Neural cell (in vitro differentiated cells): ENCODE data around the gene COG7. TPM values are rescaled to one million over a fixed set of nuclear protein-coding genes. Genes with fewer than 3 reads are reported as not detected.
"Not testable (repeated sequence)": the region's sequence is repeated elsewhere in the genome, so short reads cannot be mapped to it uniquely, and the experiment has no call there.

ENCODE experiments used
- H2AFZ ChIP-seq: fragments of 200-600, 300-800 bp; sonication (generic), shearing (Covaris generic); 2 replicates; pipeline ENCODE4 v1.6.0; 2014; ENCODE audit warnings: low read depth, mild to moderate bottlenecking, antibody characterized with exemption, low read length, moderate library complexity
- H3F3A ChIP-seq: fragments of 200-600 bp; shearing (Covaris generic); 2 replicates; pipeline ENCODE4 v1.6.1; 2016; ENCODE audit warnings: mild to moderate bottlenecking, moderate library complexity, mixed read lengths, antibody characterized with exemption, low read length; ENCODE audit not compliant: insufficient read depth, poor library complexity, severe bottlenecking
- H3K27ac ChIP-seq: fragments of 200-600, 300-800 bp; sonication (generic), shearing (Covaris generic); 2 replicates; pipeline ENCODE4 v1.5.1; 2014; ENCODE audit warnings: mild to moderate bottlenecking, low read length, moderate library complexity
- H3K27me3 ChIP-seq: fragments of 300-800, 200-600 bp; sonication (generic), shearing (Covaris generic); 2 replicates; pipeline ENCODE4 v1.6.0; 2014; ENCODE audit warnings: mild to moderate bottlenecking, low read depth, low read length, moderate library complexity; ENCODE audit not compliant: insufficient read depth
- H3K36me3 ChIP-seq: fragments of 300-800, 200-600 bp; sonication (generic), shearing (Covaris generic); 2 replicates; pipeline ENCODE4 v1.5.1; 2014; ENCODE audit warnings: mild to moderate bottlenecking, antibody characterized with exemption, low read length, moderate library complexity; ENCODE audit not compliant: insufficient read depth
- H3K4me2 ChIP-seq: fragments of 300-800, 200-600 bp; sonication (generic), shearing (Covaris generic); 2 replicates; pipeline ENCODE4 v1.6.0; 2014; ENCODE audit warnings: mild to moderate bottlenecking, low read length
- H3K4me3 ChIP-seq: fragments of 300-800, 200-600 bp; sonication (generic), shearing (Covaris generic); 2 replicates; pipeline ENCODE4 v1.5.1; 2014; ENCODE audit warnings: mild to moderate bottlenecking, low read length, moderate library complexity
- H3K79me2 ChIP-seq: fragments of 200-600 bp; shearing (Covaris generic); replicated peaks from 2 replicates; pipeline ENCODE4 v1.6.0; 2014; ENCODE audit warnings: mild to moderate bottlenecking, low read length, moderate library complexity; ENCODE audit not compliant: insufficient read depth
- H3K9ac ChIP-seq: fragments of 300-800, 200-600 bp; sonication (generic), shearing (Covaris generic); 2 replicates; pipeline ENCODE4 v1.6.1; 2016; ENCODE audit warnings: mild to moderate bottlenecking, low read length, mixed read lengths
- H3K9me2 ChIP-seq: fragments of 200-600 bp; shearing (Covaris generic); 2 replicates; pipeline ENCODE4 v1.6.1; 2016; ENCODE audit warnings: mild to moderate bottlenecking, low read length, mixed read lengths; ENCODE audit not compliant: insufficient read depth
- H3K9me3 ChIP-seq: fragments of 200-600, 300-800 bp; sonication (generic), shearing (Covaris generic); 2 replicates; pipeline ENCODE4 v1.6.1; 2016; ENCODE audit warnings: mild to moderate bottlenecking, mixed run types, low read length, moderate library complexity, mixed read lengths
- H4K20me1 ChIP-seq: fragments of 200-600 bp; shearing (Covaris generic); 2 replicates; pipeline ENCODE4 v1.6.1; 2016; ENCODE audit warnings: mild to moderate bottlenecking, mixed run types; ENCODE audit not compliant: insufficient read depth
- EP300 ChIP-seq: fragments of 450-650 bp; conservative IDR thresholded peaks from 2 replicates; pipeline ENCODE4 v1.6.1; 2014; ENCODE audit warnings: antibody characterized with exemption, mild to moderate bottlenecking, moderate library complexity; ENCODE audit not compliant: poor library complexity, severe bottlenecking
- EZH2 ChIP-seq: fragments of 200-600, 300-800 bp; shearing (Covaris generic), sonication (generic); IDR thresholded peaks from 2 replicates; pipeline ENCODE4 v1.6.1; 2014; ENCODE audit warnings: antibody characterized with exemption, low read length, borderline replicate concordance, mild to moderate bottlenecking; ENCODE audit not compliant: insufficient read depth, poor library complexity, severe bottlenecking
- MXI1 ChIP-seq: fragments of 450-650 bp; conservative IDR thresholded peaks from 2 replicates; pipeline ENCODE4 v1.6.1; 2014; ENCODE audit warnings: antibody characterized with exemption, mild to moderate bottlenecking; ENCODE audit not compliant: poor library complexity, severe bottlenecking
- POLR2AphosphoS5 ChIP-seq: IDR thresholded peaks from 2 replicates; pipeline ENCODE4 v1.6.1; 2012
- RAD21 ChIP-seq: fragments of 450-650 bp; conservative IDR thresholded peaks from 2 replicates; pipeline ENCODE4 v1.6.1; 2014; ENCODE audit warnings: antibody characterized with exemption, mild to moderate bottlenecking, moderate library complexity
- SMC3 ChIP-seq: fragments of 450-650 bp; conservative IDR thresholded peaks from 2 replicates; pipeline ENCODE4 v1.6.1; 2014; ENCODE audit warnings: antibody characterized with exemption, mild to moderate bottlenecking, moderate library complexity; ENCODE audit not compliant: poor library complexity
- TAF1 ChIP-seq: IDR thresholded peaks from 2 replicates; pipeline ENCODE4 v1.6.1; 2012; ENCODE audit warnings: low read depth
- polyA plus RNA-seq: library from polyadenylated mRNA; depleted of rRNA; stranded (reverse); fragments of >200 nt; gene quantifications from 2 replicates; pipeline ENCODE4 v1.2.3, GENCODE V29; 2014
- TF ChIP-seq, protein P1 (sequence below): IDR thresholded peaks from 2 replicates; pipeline ENCODE4 v1.6.1; 2012; ENCODE audit warnings: borderline replicate concordance
- TF ChIP-seq, protein P2 (sequence below): fragments of 450-650 bp; IDR thresholded peaks from 2 replicates; pipeline ENCODE4 v1.5.1; 2014; ENCODE audit warnings: antibody characterized with exemption, mild to moderate bottlenecking, moderate library complexity; ENCODE audit not compliant: poor library complexity, severe bottlenecking

COG7 gene
- polyA plus RNA-seq, 1 donor from 2014 or later, result 16.2 TPM

DNA sequence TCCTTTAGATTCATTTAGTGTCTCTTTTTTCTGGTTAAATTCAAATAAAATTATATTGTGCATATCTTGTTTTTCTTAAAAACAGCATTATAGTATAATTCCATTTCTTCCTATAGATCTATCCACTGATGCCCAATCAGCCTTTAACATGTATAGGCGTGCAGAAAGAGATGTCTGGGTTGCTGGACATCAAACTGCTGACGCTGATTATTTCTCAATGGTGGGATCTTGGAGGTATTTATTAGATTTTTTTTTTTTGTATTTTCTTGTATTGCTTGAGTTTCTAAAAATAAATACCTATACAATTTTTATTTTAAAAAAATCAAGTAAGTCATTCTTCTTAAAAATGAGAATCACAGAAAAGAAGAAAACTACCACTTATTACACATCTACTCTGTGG is 50.9 kb downstream of the COG7 start:
- no peak overlapping the region for H3K4me3 ChIP-seq
- TF ChIP-seq, protein P1, sequence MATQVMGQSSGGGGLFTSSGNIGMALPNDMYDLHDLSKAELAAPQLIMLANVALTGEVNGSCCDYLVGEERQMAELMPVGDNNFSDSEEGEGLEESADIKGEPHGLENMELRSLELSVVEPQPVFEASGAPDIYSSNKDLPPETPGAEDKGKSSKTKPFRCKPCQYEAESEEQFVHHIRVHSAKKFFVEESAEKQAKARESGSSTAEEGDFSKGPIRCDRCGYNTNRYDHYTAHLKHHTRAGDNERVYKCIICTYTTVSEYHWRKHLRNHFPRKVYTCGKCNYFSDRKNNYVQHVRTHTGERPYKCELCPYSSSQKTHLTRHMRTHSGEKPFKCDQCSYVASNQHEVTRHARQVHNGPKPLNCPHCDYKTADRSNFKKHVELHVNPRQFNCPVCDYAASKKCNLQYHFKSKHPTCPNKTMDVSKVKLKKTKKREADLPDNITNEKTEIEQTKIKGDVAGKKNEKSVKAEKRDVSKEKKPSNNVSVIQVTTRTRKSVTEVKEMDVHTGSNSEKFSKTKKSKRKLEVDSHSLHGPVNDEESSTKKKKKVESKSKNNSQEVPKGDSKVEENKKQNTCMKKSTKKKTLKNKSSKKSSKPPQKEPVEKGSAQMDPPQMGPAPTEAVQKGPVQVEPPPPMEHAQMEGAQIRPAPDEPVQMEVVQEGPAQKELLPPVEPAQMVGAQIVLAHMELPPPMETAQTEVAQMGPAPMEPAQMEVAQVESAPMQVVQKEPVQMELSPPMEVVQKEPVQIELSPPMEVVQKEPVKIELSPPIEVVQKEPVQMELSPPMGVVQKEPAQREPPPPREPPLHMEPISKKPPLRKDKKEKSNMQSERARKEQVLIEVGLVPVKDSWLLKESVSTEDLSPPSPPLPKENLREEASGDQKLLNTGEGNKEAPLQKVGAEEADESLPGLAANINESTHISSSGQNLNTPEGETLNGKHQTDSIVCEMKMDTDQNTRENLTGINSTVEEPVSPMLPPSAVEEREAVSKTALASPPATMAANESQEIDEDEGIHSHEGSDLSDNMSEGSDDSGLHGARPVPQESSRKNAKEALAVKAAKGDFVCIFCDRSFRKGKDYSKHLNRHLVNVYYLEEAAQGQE, result no peak
- no peak for TF ChIP-seq MXI1
- no peak for TF ChIP-seq SMC3
- TF ChIP-seq POLR2AphosphoS5, result no peak
- no peak for TF ChIP-seq TAF1
- no peak for TF ChIP-seq RAD21
- no peak for TF ChIP-seq EZH2
- TF ChIP-seq, protein P2, sequence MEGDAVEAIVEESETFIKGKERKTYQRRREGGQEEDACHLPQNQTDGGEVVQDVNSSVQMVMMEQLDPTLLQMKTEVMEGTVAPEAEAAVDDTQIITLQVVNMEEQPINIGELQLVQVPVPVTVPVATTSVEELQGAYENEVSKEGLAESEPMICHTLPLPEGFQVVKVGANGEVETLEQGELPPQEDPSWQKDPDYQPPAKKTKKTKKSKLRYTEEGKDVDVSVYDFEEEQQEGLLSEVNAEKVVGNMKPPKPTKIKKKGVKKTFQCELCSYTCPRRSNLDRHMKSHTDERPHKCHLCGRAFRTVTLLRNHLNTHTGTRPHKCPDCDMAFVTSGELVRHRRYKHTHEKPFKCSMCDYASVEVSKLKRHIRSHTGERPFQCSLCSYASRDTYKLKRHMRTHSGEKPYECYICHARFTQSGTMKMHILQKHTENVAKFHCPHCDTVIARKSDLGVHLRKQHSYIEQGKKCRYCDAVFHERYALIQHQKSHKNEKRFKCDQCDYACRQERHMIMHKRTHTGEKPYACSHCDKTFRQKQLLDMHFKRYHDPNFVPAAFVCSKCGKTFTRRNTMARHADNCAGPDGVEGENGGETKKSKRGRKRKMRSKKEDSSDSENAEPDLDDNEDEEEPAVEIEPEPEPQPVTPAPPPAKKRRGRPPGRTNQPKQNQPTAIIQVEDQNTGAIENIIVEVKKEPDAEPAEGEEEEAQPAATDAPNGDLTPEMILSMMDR, result no peak
- no peak overlapping the region for H3K4me2 ChIP-seq
- H3K9me2 ChIP-seq, result no peaks in the 10 kb centered on the region
- no peak overlapping the region for H3K9ac ChIP-seq
- H3K27me3 ChIP-seq, result no peaks in the 10 kb centered on the region
- H3K79me2 ChIP-seq, result no peaks in the 10 kb centered on the region
- H4K20me1 ChIP-seq, result no peaks in the 10 kb centered on the region
- no peak overlapping the region for H3K27ac ChIP-seq
- no peaks in the 10 kb centered on the region for H3K9me3 ChIP-seq
- H3F3A ChIP-seq, result no peaks in the 10 kb centered on the region
- H2AFZ ChIP-seq, result no peak overlapping the region
- no peaks in the 10 kb centered on the region for H3K36me3 ChIP-seq

DNA sequence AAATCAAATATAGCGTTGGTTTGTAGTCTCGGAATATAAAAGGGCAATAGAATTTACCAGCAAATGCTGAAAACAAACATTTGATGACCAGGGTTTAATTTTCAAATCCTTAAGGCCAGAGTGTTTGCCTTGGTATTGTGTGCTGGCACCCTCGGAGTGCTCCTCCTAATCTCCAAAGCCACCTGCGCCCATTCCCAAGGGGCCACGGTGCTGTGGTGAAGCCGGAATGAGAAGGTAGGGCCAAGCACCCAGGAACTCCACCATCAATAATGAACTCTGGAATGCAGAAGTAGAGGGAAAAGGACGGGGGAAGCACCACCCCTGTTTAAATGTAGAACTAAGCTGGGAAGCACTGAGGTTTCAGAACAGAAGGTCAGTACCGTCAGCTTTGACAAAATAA is 51.9 kb downstream of the COG7 start:
- no peaks in the 10 kb centered on the region for H3K9me2 ChIP-seq
- no peaks in the 10 kb centered on the region for H3K79me2 ChIP-seq
- no peak overlapping the region for H2AFZ ChIP-seq
- H3K36me3 ChIP-seq, result no peaks in the 10 kb centered on the region
- no peaks in the 10 kb centered on the region for H3F3A ChIP-seq
- no peak overlapping the region for H3K9ac ChIP-seq
- no peak overlapping the region for H3K4me3 ChIP-seq
- H4K20me1 ChIP-seq, result no peaks in the 10 kb centered on the region
- H3K9me3 ChIP-seq, result no peaks in the 10 kb centered on the region
- no peak for TF ChIP-seq SMC3
- no peak for TF ChIP-seq TAF1
- no peak for TF ChIP-seq MXI1
- TF ChIP-seq EZH2, result no peak
- TF ChIP-seq POLR2AphosphoS5, result no peak
- TF ChIP-seq, protein P2, result no peak
- TF ChIP-seq EP300, result no peak
- TF ChIP-seq, protein P1, result no peak
- no peak for TF ChIP-seq RAD21
- H3K4me2 ChIP-seq, result no peak overlapping the region
- H3K27me3 ChIP-seq, result no peaks in the 10 kb centered on the region
- no peak overlapping the region for H3K27ac ChIP-seq

DNA sequence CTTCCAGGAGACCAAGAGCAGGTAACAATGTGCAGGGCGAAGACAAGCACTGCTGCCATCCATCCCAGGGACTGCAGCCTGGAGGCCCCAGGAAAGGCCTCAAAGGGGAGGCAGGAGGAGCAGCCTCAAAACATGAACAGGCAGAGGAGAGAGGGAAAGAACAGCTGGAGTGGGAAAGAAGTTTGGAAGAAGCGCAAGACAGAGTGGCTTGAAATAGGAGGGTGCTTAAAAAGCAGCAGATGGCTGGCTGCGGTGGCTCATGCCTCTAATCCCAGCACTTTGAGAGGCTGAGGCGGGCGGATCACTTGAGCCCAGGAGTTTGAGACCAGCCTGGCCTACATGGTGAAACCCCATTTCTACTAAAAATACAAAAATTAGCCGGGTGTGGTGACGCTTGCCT is 52.5 kb downstream of the COG7 start:
- H3K36me3 ChIP-seq, H3K27ac ChIP-seq, H3K79me2 ChIP-seq, H2AFZ ChIP-seq, H3F3A ChIP-seq, H4K20me1 ChIP-seq, H3K9me2 ChIP-seq, H3K4me3 ChIP-seq, H3K4me2 ChIP-seq, H3K9me3 ChIP-seq, H3K27me3 ChIP-seq, H3K9ac ChIP-seq: not testable (repeated sequence)
